K562 (cell line): ENCODE results near the gene ATCAY. TPM values are rescaled to one million over a fixed set of nuclear protein-coding genes. Genes with fewer than 3 reads are reported as not detected.
A peak's percentile ranks its signal among the peaks of the same experiment; 100 is the strongest.

ENCODE experiments used
- ARNT ChIP-seq, 2 experiments: fragments of 450-650 bp; IDR thresholded peaks; 2 replicates each; pipeline ENCODE4 v1.6.1; 2016; ENCODE audit warnings: mild to moderate bottlenecking in 1 of 2
- CBX5 ChIP-seq: IDR thresholded peaks from 2 replicates; pipeline ENCODE4 v1.6.1; 2014; ENCODE audit warnings: low read depth, borderline replicate concordance
- CCAR2 ChIP-seq: fragments of 200-400 bp; formaldehyde crosslinking; IDR thresholded peaks from 2 replicates; pipeline ENCODE4 v1.6.1; 2017; ENCODE audit warnings: mild to moderate bottlenecking, low read depth, low read length
- GATAD2A ChIP-seq: fragments of 450-650 bp; IDR thresholded peaks from 2 replicates; pipeline ENCODE4 v1.6.1; 2017
- GTF2A2 ChIP-seq: IDR thresholded peaks from 2 replicates; pipeline ENCODE4 v1.6.1; 2016; ENCODE audit warnings: mild to moderate bottlenecking, missing genetic modification characterization, missing compliant biosample characterization
- HDGF ChIP-seq: fragments of 450-650 bp; IDR thresholded peaks from 2 replicates; pipeline ENCODE4 v1.6.1; 2016
- HLTF ChIP-seq: fragments of 450-650 bp; IDR thresholded peaks from 2 replicates; pipeline ENCODE4 v1.6.1; 2016
- HNRNPH1 ChIP-seq: fragments of 200-400 bp; formaldehyde crosslinking; optimal IDR thresholded peaks from 2 replicates; pipeline ENCODE3; 2017; ENCODE audit warnings: low read depth, mild to moderate bottlenecking, low read length, moderate library complexity
- JUNB ChIP-seq: fragments of 450-650 bp; formaldehyde crosslinking; conservative IDR thresholded peaks from 2 replicates; pipeline ENCODE4 v1.4.0; 2020; ENCODE audit warnings: mild to moderate bottlenecking
- MCM3 ChIP-seq: fragments of 450-650 bp; IDR thresholded peaks from 2 replicates; pipeline ENCODE4 v1.6.1; 2016
- NCOA4 ChIP-seq: fragments of 450-650 bp; IDR thresholded peaks from 2 replicates; pipeline ENCODE4 v1.6.1; 2018; ENCODE audit warnings: mild to moderate bottlenecking; ENCODE audit not compliant: partially characterized antibody
- NELFE ChIP-seq: IDR thresholded peaks from 2 replicates; pipeline ENCODE4 v1.6.1; 2011; ENCODE audit warnings: mild to moderate bottlenecking; ENCODE audit not compliant: insufficient read depth, insufficient read length
- PHTF2 ChIP-seq: fragments of 250-450 bp; sonication (Bioruptor Pico); IDR thresholded peaks from 2 replicates; pipeline ENCODE4 v1.5.0; 2021; ENCODE audit warnings: mild to moderate bottlenecking
- RAD21 ChIP-seq, 2 experiments: fragments of 250-450 bp in 1 of 2; fragments of 450-650 bp in 1 of 2; sonication (Bioruptor Pico) in 1 of 2; formaldehyde crosslinking in 1 of 2; IDR thresholded peaks in 1 of 2; conservative IDR thresholded peaks in 1 of 2; 2 replicates each; pipeline versions ENCODE4 v1.4.0 to v1.8.0; 2020 to 2022; ENCODE audit warnings: mild to moderate bottlenecking in 2 of 2, moderate library complexity in 1 of 2
- SMAD1 ChIP-seq: fragments of 150-350 bp; IDR thresholded peaks from 2 replicates; pipeline ENCODE4 v1.6.1; 2014; ENCODE audit warnings: low read length, low read depth; ENCODE audit not compliant: partially characterized antibody
- TEAD4 ChIP-seq, 2 experiments: sonication (generic) in 1 of 2; formaldehyde crosslinking in 1 of 2; IDR thresholded peaks; 2 replicates each; pipeline versions ENCODE4 v1.6.1 to v1.8.0; 2012 to 2022; ENCODE audit warnings: borderline replicate concordance in 1 of 2, inconsistent platforms in 1 of 2, low read length in 1 of 2, mild to moderate bottlenecking in 1 of 2, missing genetic modification reagents in 1 of 2
- ZFP30 ChIP-seq: fragments of 250-450 bp; sonication (Bioruptor Pico); IDR thresholded peaks from 2 replicates; pipeline ENCODE4 v1.8.0; 2022; ENCODE audit warnings: moderate library complexity, mild to moderate bottlenecking, inconsistent platforms, borderline replicate concordance
- polyA plus RNA-seq, 8 experiments: library from polyadenylated mRNA; depleted of rRNA in 4 of 8; stranded (reverse) in 5 of 8; unstranded in 3 of 8; fragments of >200 nt; fragmentation: Nextera tagmentation in 2 of 8; fragmentation: Illumina TruSeq in 1 of 8; extraction: Ambion mirVana in 2 of 8; extraction: Trizol in 1 of 8; gene quantifications; 2 replicates each; pipeline versions ENCODE4 v1.2.1 to v1.2.3, GENCODE V29; 2011 to 2014; ENCODE audit warnings: inconsistent platforms in 1 of 8, missing spikeins in 1 of 8
- total RNA-seq, 7 experiments: library from RNA; depleted of rRNA in 6 of 7; stranded (reverse); fragments of >200 nt in 6 of 7; fragmentation: Illumina TruSeq in 2 of 7; extraction: Trizol in 2 of 7; gene quantifications; 2 replicates each; pipeline versions ENCODE4 v1.2.1 to v1.2.3, GENCODE V29; 2011 to 2021; ENCODE audit warnings: low replicate concordance in 1 of 7
- TF ChIP-seq, protein P1 (sequence below), 3 experiments: fragments of 200-800 bp in 1 of 3; fragments of 250-450 bp in 1 of 3; fragments of 450-650 bp in 1 of 3; sonication (Bioruptor Pico) in 1 of 3; sonication (Bioruptor generic) in 1 of 3; formaldehyde crosslinking in 1 of 3; IDR thresholded peaks; 2 replicates each; pipeline versions ENCODE4 v1.6.1 to v1.8.0; 2016 to 2022; ENCODE audit warnings: mild to moderate bottlenecking in 2 of 3, missing genetic modification characterization in 2 of 3, missing compliant biosample characterization in 1 of 3, moderate library complexity in 1 of 3
- TF ChIP-seq, protein P2 (sequence below): fragments of 250-450 bp; sonication (Bioruptor Pico); IDR thresholded peaks from 2 replicates; pipeline ENCODE4 v1.4.0; 2020; ENCODE audit warnings: mild to moderate bottlenecking, moderate library complexity
- TF ChIP-seq, protein P3 (sequence below): IDR thresholded peaks from 3 replicates; pipeline ENCODE4 v1.6.1; 2011; ENCODE audit warnings: borderline replicate concordance, mild to moderate bottlenecking, moderate library complexity; ENCODE audit not compliant: insufficient read length; ENCODE audit errors: extremely low read depth

The ATCAY gene
- total and polyA plus RNA-seq, 9 of the 15 experiments (the other 6 are each of a cell fraction or from before 2014, with no cell fraction given): not detected

DNA sequence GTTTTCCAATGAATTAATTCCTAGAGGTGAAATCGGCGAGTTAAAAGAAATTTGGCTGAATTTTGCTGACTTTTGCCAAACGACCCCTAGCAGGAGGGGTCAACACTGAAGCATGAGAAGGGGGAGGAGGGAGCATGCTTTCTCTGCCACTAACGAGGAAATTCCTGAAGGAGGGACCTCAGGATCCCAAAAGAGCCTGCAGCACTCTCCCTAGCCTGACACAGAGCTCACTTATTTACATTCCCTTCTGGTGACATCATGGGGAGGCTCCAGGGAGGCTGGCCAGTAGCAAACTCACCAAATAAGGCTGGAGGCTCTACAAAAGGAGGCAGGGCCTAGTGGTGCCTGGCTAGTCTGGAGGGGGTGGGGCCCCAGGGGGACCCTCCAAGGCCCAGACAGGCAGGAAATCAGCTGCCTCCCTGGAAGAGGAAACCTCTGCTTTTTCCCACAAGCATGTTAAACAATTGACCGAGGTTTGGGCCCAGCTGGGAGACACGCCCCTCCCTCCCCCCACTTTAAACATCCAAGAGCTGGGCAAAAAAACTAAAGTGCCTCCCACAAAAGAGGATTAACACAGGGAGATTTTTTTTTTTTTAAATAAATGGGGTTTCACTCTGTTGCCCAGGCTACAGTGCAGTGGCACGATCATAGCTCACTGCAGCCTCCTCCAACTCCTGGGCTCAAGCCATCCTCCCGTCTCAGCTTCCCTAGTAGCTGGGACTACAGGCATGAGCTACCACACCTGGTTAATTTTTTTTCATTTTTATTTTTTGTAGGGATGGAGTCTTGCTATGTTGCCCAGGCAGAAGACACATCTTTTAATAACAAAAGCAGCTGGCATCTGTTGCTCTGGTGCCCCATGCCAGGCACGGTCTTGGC lies 88.3 kb downstream of the ATCAY start (continued):
- no peak for TF ChIP-seq GATAD2A
- TF ChIP-seq ARNT (IDR thresholded peaks at IDR 0.05): no peak
- TF ChIP-seq JUNB: no peak
- no peak for TF ChIP-seq ZFP30 (CRISPR knock-in tag)
- TF ChIP-seq, protein P1, sequence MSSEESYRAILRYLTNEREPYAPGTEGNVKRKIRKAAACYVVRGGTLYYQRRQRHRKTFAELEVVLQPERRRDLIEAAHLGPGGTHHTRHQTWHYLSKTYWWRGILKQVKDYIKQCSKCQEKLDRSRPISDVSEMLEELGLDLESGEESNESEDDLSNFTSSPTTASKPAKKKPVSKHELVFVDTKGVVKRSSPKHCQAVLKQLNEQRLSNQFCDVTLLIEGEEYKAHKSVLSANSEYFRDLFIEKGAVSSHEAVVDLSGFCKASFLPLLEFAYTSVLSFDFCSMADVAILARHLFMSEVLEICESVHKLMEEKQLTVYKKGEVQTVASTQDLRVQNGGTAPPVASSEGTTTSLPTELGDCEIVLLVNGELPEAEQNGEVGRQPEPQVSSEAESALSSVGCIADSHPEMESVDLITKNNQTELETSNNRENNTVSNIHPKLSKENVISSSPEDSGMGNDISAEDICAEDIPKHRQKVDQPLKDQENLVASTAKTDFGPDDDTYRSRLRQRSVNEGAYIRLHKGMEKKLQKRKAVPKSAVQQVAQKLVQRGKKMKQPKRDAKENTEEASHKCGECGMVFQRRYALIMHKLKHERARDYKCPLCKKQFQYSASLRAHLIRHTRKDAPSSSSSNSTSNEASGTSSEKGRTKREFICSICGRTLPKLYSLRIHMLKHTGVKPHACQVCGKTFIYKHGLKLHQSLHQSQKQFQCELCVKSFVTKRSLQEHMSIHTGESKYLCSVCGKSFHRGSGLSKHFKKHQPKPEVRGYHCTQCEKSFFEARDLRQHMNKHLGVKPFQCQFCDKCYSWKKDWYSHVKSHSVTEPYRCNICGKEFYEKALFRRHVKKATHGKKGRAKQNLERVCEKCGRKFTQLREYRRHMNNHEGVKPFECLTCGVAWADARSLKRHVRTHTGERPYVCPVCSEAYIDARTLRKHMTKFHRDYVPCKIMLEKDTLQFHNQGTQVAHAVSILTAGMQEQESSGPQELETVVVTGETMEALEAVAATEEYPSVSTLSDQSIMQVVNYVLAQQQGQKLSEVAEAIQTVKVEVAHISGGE (CRISPR knock-in tag; IDR thresholded peaks at IDR 0.05): no peak
- TF ChIP-seq, protein P2, sequence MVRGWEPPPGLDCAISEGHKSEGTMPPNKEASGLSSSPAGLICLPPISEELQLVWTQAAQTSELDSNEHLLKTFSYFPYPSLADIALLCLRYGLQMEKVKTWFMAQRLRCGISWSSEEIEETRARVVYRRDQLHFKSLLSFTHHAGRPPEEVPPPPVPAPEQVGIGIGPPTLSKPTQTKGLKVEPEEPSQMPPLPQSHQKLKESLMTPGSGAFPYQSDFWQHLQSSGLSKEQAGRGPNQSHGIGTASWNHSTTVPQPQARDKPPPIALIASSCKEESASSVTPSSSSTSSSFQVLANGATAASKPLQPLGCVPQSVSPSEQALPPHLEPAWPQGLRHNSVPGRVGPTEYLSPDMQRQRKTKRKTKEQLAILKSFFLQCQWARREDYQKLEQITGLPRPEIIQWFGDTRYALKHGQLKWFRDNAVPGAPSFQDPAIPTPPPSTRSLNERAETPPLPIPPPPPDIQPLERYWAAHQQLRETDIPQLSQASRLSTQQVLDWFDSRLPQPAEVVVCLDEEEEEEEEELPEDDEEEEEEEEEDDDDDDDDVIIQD: no peak
- TF ChIP-seq RAD21 (CRISPR knock-in tag; conservative IDR thresholded peaks at IDR 0.05 in 1 of 2, IDR thresholded peaks at IDR 0.05 in 1 of 2): no peak
- no peak for TF ChIP-seq NELFE
- no peak for TF ChIP-seq PHTF2 (CRISPR knock-in tag)
- no peak for TF ChIP-seq HLTF
- TF ChIP-seq HDGF: no peak
- no peak for TF ChIP-seq HNRNPH1
- no peak for TF ChIP-seq MCM3
- peak; percentile 57 for TF ChIP-seq TEAD4 (IDR thresholded peaks at IDR 0.05; ENCODE audit: low read length)
- TF ChIP-seq TEAD4 (CRISPR knock-in tag; IDR thresholded peaks at IDR 0.05; ENCODE audit: borderline replicate concordance): no peak
- no peak for TF ChIP-seq NCOA4
- TF ChIP-seq CBX5: no peak
- TF ChIP-seq GTF2A2 (tag): no peak
- no peak for TF ChIP-seq CCAR2
- no peak for TF ChIP-seq SMAD1
- TF ChIP-seq, protein P3, sequence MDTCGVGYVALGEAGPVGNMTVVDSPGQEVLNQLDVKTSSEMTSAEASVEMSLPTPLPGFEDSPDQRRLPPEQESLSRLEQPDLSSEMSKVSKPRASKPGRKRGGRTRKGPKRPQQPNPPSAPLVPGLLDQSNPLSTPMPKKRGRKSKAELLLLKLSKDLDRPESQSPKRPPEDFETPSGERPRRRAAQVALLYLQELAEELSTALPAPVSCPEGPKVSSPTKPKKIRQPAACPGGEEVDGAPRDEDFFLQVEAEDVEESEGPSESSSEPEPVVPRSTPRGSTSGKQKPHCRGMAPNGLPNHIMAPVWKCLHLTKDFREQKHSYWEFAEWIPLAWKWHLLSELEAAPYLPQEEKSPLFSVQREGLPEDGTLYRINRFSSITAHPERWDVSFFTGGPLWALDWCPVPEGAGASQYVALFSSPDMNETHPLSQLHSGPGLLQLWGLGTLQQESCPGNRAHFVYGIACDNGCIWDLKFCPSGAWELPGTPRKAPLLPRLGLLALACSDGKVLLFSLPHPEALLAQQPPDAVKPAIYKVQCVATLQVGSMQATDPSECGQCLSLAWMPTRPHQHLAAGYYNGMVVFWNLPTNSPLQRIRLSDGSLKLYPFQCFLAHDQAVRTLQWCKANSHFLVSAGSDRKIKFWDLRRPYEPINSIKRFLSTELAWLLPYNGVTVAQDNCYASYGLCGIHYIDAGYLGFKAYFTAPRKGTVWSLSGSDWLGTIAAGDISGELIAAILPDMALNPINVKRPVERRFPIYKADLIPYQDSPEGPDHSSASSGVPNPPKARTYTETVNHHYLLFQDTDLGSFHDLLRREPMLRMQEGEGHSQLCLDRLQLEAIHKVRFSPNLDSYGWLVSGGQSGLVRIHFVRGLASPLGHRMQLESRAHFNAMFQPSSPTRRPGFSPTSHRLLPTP: no peak
